ENCODE measurements around the gene UNC5C. TPM values are rescaled to one million over a fixed set of nuclear protein-coding genes. Genes with fewer than 3 reads are reported as not detected.

The UNC5C gene
- total RNA-seq, 1 donor from 2014 or later = 2.0 TPM

GRCh38 chr4:95159384-95159783, 389.4 kb downstream of the UNC5C start:
- Histone ChIP-seq H3K27me3 (ENCODE audit: low read depth) (no peaks in the 10 kb centered on the region), H3K27ac (replicated peaks) (no peak overlapping the region), H3K9me3 (replicated peaks) (no peaks in the 10 kb centered on the region), H3K4me3 (no peak overlapping the region), H3K4me1 (no peaks in the 10 kb centered on the region), H3K36me3 (no peaks in the 10 kb centered on the region)
- DNase-seq = no peak
- intact Hi-C loops (cut with micrococcal nuclease) = no loop called here
- no peak for TF ChIP-seq CTCF (IDR thresholded peaks at IDR 0.05; ENCODE audit: borderline replicate concordance)

DNA sequence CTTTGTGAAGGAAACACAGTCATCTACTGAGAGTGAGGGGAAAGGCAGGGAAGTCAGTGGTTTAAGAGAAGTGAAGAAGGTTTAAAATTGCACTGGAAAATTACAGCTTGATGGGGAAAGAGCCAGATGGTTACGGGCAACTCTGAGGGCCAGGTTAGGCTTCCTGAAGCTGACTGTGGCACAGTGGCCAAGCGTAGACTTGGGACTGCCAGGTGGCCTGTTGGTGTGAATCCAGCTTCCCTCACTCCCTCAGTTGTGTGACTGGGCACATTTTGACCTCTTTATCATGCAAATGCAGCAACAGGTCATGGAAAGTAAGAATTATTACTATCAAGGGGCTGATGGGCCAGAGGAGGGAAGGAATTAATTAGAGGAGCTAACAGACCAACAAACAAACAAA, 390.1 kb downstream of the UNC5C start:
- no peaks in the 10 kb centered on the region for H3K27me3 ChIP-seq (ENCODE audit: low read depth)
- no peak overlapping the region for H3K4me3 ChIP-seq
- no peak overlapping the region for H3K27ac ChIP-seq (replicated peaks)
- H3K9me3 ChIP-seq (replicated peaks) = no peaks in the 10 kb centered on the region
- no peak for DNase-seq
- intact Hi-C loops (cut with micrococcal nuclease) = no loop called here
- H3K36me3 ChIP-seq = no peaks in the 10 kb centered on the region
- TF ChIP-seq CTCF (IDR thresholded peaks at IDR 0.05; ENCODE audit: borderline replicate concordance) = no peak
- no peaks in the 10 kb centered on the region for H3K4me1 ChIP-seq

GRCh38 chr4:95158045-95158444, 390.7 kb downstream of the UNC5C start:
- no peak for DNase-seq
- H3K4me1 ChIP-seq = no peaks in the 10 kb centered on the region
- H3K4me3 ChIP-seq = no peak overlapping the region
- no peak overlapping the region for H3K27ac ChIP-seq (replicated peaks)
- no peaks in the 10 kb centered on the region for H3K27me3 ChIP-seq (ENCODE audit: low read depth)
- no peaks in the 10 kb centered on the region for H3K9me3 ChIP-seq (replicated peaks)
- TF ChIP-seq CTCF (IDR thresholded peaks at IDR 0.05; ENCODE audit: borderline replicate concordance) = no peak
- H3K36me3 ChIP-seq = no peaks in the 10 kb centered on the region
- intact Hi-C loops (cut with micrococcal nuclease) = no loop called here

GRCh38 chr4:95157596-95157995, 391.2 kb downstream of the UNC5C start:
- H3K27me3 ChIP-seq (ENCODE audit: low read depth) = no peaks in the 10 kb centered on the region
- H3K9me3 ChIP-seq (replicated peaks) = no peaks in the 10 kb centered on the region
- no peak for DNase-seq
- intact Hi-C loops (cut with micrococcal nuclease) = no loop called here
- H3K27ac ChIP-seq (replicated peaks) = no peak overlapping the region
- TF ChIP-seq CTCF (IDR thresholded peaks at IDR 0.05; ENCODE audit: borderline replicate concordance) = no peak
- no peak overlapping the region for H3K4me3 ChIP-seq
- no peaks in the 10 kb centered on the region for H3K4me1 ChIP-seq
- H3K36me3 ChIP-seq = no peaks in the 10 kb centered on the region

GRCh38 chr4:95156452-95156765, 392.4 kb downstream of the UNC5C start:
- intact Hi-C loops (cut with micrococcal nuclease) = no loop called here
- DNase-seq = no peak

More at GRCh38 chr4:95156452-95156765, 392.4 kb downstream of the UNC5C start:
- Histone ChIP-seq H3K36me3 (no peaks in the 10 kb centered on the region), H3K4me3 (no peak overlapping the region), H3K27ac (replicated peaks) (no peak overlapping the region), H3K9me3 (replicated peaks) (no peaks in the 10 kb centered on the region), H3K27me3 (ENCODE audit: low read depth) (no peaks in the 10 kb centered on the region), H3K4me1 (no peaks in the 10 kb centered on the region)
- TF ChIP-seq CTCF (IDR thresholded peaks at IDR 0.05; ENCODE audit: borderline replicate concordance) = no peak

Data from left ventricle myocardium inferior (tissue), 1 donor.